OCI-LY1 (cell line): Measurements from ENCODE around the gene PRR14.

Source experiments
- CTCF ChIP-seq: fragments of 200-600 bp; sonication (generic), shearing (Covaris generic); IDR thresholded peaks from 2 replicates; pipeline ENCODE4 v1.5.1; 2017; ENCODE audit warnings: mild to moderate bottlenecking, antibody characterized with exemption, low read length, moderate library complexity, mixed read lengths
- EZH2 ChIP-seq: fragments of 200-600 bp; sonication (generic), shearing (Covaris generic); IDR thresholded peaks from 2 replicates; pipeline ENCODE4 v1.8.0; 2017; ENCODE audit warnings: borderline replicate concordance, mixed run types, mild to moderate bottlenecking, antibody characterized with exemption, low read length, moderate library complexity, mixed read lengths

- TF ChIP-seq CTCF (no peak), EZH2 (no peak)
These were observed 41.1 kb downstream of the PRR14 start for GRCh38 chr16:30691907-30692306.
